Activated CD4-positive, CD25-positive, alpha-beta regulatory T cell treated with anti-CD3 and anti-CD28 coated beads, Interleukin-2, amount 50 U/mL, for 16 hours (primary cell): ENCODE results near the gene OR10P1.

Experiments used
- DNase-seq: peaks from one replicate; pipeline ENCODE4 v3.0.0-alpha.2; 2020; ENCODE audit warnings: low read depth, low spot score

The OR10P1 gene

GRCh38 chr12:55651299-55651683 is 14.6 kb downstream of the OR10P1 start:
- DNase-seq = no peak

DNA sequence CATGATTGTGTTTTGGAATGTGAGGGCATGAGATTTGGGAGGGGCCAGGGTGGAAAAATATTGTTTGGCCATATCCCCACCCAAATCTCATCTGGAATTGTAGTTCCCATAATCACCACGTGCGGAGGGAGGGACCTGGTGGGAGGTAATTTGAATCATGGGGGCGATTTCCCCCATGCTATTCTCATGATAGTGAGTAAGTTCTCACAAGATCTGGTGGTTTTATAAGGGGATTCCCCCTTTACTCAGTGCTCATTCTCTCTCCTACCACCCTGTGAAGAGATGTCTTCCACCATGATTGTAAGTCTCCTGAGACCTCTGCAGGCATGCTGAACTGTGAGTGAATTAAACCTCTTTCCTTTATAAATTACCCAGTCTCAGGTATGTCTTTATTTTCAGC is 15.7 kb downstream of the OR10P1 start:
- DNase-seq = no peak

GRCh38 chr12:55653031-55653430 is 16.3 kb downstream of the OR10P1 start:
- no peak for DNase-seq

DNA sequence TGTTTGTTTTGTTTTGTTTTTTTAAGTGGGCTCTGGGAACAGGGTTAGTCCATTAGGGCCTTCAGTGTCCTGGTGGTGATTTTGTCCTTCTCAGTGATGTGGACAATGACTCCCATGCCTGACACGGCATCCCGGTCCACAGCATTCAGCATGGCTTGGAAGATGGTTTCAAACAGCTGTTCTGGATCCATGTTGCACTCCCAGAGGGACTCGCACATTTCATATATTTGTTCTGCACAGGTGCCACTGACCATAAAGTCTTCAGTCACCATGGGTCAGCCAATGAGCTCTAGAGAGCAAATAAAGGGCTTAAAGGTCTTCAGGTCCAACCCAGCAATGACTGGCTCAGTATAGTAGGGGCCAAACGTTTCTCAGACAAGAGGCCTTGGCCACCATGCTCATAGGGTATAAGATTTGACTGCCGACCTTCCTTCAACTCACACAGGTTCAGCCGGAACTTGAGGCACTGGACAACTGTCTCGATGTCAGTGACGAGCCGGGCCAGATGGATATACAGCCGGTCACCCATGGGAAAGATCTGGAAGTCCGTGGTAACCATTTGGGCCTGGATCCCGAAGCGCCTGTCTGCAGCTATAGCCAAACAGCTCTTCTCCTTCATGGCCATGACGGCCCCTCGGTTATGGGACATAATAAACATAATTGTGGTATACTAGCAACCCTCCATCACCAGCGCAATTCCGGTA is 18.0 kb downstream of the OR10P1 start:
- DNase-seq = no peak

- no peak for DNase-seq
These were observed 20.5 kb downstream of the OR10P1 start for GRCh38 chr12:55657212-55657611.

GRCh38 chr12:55658212-55658611 is 21.5 kb downstream of the OR10P1 start:
- DNase-seq = no peak

DNA sequence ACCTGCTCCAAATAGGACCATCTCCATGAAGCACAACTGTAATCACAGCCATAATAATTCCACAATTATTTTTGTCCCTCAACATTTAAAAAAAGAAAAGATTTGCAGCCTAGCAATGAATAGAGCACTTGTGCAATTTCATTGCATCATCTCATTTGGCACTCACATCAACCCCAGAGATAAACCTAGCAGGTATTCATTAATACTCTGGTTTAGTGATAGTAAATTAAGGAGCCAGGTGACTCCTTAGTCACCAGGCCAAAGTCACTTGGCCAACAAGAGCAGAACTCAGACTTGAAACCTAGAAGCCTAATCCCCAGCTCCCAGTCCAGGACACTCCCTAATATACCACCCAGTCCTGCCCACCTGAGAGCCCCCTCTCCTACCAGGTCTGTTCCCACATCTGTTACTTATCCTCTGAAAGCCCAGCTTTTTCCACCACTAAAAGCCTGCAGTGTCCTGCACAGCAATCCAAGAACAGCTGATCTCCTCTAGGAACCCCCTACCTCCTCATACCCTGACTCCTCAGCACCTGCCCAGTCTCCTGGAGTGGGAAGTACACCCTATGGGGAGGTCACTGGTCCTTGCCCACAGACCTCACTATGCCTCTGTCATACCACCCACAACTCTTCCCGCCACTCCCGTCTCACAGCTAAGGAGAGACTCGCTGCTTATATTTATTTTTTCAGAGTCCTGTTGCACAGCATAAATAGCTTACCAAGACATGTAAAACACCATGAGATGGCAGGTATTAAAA is 22.1 kb downstream of the OR10P1 start:
- DNase-seq = no peak

GRCh38 chr12:55659486-55660385 is 23.0 kb downstream of the OR10P1 start:
- DNase-seq = no peak

DNA sequence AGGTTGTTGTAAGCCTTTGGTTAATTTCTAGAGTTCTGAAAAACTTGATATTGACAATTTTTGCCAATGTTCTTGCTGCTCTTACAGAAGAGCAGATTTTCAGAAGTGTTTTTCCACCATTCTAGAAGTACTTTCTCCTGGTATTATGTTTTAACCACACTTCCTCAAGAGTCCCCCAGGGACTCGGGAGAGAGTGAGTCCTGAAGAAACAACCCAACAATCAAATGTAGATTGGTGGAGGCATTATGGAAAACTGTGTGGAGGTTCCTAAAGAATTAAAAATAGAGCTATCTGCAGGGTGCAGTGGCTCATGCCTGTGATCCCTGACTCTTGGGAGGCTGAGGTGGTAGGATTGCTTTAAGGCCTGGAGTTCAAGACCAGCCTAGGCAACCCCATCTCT is 26.7 kb downstream of the OR10P1 start:
- DNase-seq = no peak

- no peak for DNase-seq
These were observed 28.1 kb downstream of the OR10P1 start for GRCh38 chr12:55664826-55665225.

DNA sequence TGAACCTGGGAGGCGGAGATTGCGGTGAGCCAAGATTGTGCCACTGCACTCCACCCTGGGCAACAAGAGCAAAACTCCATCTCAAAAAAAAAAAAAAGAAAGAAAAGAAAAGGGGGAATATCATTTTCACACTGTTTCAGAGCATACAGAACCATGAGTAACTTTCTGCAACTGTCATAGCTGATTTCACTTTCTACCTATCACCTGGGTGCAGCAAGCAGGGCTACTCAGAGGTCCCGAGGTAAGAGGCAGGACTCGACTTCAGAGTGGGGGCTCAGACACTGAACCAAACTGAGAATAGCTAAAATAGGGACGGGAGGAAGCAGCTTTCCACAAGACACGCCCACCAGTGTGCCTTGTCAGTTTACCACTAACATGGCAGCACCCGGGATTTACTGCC is 29.8 kb downstream of the OR10P1 start:
- no peak for DNase-seq

GRCh38 chr12:55670276-55670675 is 33.6 kb downstream of the OR10P1 start:
- DNase-seq = no peak

DNA sequence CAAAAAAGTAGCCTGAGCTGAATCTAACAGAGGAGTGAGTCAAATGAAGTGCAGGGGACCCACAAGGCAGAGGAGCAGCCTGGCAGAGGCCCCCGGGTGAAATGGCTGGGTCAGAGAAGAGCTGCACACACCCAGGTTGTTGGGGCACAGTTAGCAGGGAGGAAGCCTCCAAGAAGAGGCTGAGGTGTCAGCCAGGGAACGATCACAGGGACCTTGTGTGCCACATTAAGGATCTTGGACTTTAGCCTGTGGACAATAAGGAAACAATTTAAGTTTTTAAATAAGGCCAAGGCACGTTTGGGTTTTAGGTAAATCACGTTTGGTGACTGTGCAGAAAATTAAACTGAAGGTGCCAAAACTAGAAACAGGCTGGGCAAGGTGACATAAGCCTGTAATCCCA is 35.1 kb downstream of the OR10P1 start:
- DNase-seq = no peak

GRCh38 chr12:55673638-55674037 is 36.9 kb downstream of the OR10P1 start:
- no peak for DNase-seq

DNA sequence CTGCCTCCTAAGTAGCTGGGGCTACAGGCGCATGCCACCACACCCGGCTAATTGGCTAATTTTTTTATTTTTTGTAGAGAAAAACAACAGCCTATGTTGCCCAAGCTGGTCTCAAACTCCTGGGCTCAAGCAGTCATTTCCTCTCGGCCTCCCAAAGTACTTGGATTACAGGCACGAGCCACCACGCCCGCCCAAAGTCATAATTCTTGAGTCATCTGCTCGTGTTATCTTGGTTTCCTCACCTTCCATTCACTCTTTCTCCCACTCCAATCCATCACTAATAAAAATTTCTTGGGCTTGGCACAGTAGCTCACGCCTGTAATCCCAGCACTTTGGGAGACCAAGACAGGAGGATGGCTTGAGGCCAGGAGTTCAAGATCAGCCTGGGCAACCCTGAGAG is 39.0 kb downstream of the OR10P1 start:
- no peak for DNase-seq

DNA sequence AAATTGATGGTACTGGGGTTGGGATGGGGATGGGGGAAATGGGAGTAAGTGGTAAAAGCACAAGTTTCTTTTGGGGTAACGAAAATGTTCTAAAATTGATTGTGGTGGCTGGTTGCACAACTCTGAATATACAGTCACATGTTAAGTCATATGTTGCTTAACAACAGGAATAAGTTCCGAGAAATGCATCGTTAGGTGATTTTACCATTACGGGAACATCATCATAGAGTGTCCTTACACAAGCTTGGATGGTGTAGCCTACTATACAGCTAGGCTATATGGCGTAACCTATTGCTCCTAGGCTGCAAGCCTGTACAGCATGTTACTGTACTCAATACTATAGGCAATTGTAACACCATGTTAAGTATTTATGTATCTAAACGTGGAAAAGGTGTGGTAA is 40.0 kb downstream of the OR10P1 start:
- DNase-seq = no peak

- DNase-seq = no peak
These were observed 43.0 kb downstream of the OR10P1 start for GRCh38 chr12:55679691-55680090.

DNA sequence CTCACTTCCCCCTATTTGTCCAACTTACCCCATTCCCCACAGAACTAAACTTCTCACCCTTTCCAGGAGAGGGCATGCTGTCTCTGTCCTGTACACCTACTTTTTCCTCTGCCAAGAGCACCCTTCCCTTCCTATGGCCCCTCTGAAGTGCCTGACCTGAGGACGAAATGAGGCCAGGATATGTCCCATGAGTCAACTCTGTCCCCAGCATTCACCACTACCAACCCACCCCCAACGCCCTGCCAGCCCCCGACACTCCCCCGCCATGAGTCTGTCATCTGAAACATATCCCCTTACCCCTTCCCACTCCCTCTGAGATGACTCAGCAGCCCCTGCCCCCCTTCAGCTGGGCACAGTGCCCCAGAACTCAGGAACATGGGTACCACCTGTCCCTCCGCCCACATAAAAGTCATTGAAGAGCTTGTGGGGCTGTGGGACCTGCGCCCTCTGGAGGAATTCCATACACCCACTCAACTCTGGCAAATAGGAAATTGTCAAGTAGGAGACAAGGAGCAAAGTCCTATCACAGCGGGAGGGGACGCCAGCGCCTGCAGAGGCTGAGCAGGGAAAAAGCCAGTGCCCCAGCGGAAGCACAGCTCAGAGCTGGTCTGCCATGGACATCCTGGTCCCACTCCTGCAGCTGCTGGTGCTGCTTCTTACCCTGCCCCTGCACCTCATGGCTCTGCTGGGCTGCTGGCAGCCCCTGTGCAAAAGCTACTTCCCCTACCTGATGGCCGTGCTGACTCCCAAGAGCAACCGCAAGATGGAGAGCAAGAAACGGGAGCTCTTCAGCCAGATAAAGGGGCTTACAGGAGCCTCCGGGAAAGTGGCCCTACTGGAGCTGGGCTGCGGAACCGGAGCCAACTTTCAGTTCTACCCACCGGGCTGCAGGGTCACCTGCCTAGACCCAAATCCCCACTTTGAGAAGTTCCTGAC is 44.7 kb downstream of the OR10P1 start:
- no peak for DNase-seq

- DNase-seq = no peak
These were observed 45.5 kb downstream of the OR10P1 start for GRCh38 chr12:55682087-55682796.

- no peak for DNase-seq
These were observed 47.0 kb downstream of the OR10P1 start for GRCh38 chr12:55683676-55684075.
